UCSD-AML1 (cell line): ENCODE results near the gene PHF2.

Source experiments
- DNase-seq: peaks from one replicate; lab custom pipeline; 2025; ENCODE audit not compliant: unreplicated experiment; lab: John Stamatoyannopoulos, UW

PHF2 gene

DNA sequence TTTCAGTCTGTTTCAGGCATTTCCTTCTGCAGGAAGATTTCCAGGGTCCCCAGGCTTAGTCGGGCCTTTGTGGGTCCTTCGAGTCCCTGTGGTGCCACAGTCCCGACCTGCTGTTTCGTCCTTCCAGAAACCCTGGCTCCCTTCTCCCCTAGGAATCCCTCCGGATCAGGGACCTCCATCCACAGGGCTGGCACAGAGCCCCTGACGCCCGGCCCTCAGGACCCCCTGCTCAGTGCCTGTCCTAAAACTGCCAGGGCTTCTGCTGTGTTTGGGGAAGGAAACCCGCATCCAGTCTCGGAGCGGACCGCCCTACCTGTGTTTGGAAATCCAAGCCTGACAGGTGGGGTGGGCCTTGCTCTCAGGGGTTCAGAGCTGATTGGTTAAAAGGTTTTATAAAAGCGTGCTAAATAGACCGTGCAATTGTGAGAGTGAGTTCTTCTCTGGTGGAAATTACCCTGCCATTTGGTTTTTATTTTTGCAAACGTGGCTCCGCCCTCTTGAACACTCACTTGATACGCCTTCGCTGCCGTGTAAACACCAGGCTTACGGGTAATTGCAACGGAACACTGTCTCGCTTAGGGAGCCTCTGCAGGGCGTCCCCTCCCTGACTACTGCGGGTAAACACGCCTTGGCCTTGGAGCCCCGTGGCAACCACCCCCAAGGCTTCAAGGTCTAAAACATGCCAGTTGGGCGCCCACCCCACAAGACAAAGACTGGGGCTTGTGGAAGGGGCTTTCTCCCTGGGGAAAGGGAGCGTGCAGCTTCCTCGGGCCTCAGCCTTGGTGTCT lies 121.2 kb downstream of the PHF2 start:
- no peak for DNase-seq

GRCh38 chr9:93698140-93698908 lies 121.9 kb downstream of the PHF2 start:
- DNase-seq: no peak

DNA sequence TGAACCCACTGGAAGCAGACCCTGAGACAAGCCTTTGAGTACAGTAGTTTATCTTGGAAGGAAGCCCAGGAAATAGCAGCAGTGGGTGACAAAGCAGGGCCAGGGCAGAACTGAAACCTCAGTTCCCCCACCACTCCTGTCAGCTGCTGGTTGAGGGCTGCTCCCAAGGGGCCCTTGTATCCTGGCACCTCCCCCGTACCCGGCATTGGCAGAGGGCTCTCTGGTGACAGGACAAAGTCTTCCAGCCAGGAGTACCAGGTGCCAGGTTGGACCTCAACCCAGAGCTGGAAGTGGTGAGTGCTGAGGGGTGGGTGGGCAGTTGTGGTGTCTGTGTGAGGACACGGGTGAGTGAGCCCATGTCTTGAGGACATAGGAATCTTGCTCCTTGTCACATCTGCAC lies 123.3 kb downstream of the PHF2 start:
- DNase-seq: no peak

DNA sequence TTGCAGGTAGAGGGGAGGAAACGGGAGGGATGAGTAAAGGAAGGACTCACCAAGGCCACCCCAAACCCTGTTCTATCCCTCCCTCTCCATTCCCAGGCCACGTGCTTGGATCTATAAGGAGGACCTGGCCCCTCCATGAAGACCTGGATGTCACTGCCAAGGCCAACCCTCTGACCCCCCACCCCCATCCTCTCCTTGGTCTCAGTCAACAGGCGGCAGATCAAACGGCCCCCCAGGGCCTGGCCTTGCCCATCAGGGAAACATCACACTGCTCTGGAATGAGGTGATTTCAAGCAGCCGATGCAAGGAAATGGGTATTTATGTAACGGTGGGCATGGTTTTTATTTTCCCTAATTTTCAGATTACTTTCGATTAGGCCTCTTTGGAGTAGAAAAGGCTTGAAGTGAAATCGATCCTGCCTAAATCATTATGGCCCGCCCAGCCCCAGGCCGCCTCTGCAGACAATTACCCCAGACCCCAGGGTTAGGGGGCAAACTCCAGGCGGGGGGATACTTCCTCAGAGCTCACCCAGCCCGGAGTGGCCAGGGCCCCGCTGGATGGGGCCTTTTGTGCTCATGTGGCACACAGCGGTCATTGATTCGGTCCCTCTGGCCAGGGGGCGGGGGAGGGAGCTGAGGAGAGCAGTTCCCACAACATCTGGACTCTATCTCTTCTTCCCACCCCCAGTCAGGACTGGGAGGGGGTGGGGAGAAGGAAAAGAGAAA lies 125.3 kb downstream of the PHF2 start:
- no peak for DNase-seq

GRCh38 chr9:93702261-93702660 lies 125.9 kb downstream of the PHF2 start:
- no peak for DNase-seq

GRCh38 chr9:93708289-93708986 lies 132.1 kb downstream of the PHF2 start:
- no peak for DNase-seq

GRCh38 chr9:93708987-93709302 lies 132.6 kb downstream of the PHF2 start:
- DNase-seq: no peak

DNA sequence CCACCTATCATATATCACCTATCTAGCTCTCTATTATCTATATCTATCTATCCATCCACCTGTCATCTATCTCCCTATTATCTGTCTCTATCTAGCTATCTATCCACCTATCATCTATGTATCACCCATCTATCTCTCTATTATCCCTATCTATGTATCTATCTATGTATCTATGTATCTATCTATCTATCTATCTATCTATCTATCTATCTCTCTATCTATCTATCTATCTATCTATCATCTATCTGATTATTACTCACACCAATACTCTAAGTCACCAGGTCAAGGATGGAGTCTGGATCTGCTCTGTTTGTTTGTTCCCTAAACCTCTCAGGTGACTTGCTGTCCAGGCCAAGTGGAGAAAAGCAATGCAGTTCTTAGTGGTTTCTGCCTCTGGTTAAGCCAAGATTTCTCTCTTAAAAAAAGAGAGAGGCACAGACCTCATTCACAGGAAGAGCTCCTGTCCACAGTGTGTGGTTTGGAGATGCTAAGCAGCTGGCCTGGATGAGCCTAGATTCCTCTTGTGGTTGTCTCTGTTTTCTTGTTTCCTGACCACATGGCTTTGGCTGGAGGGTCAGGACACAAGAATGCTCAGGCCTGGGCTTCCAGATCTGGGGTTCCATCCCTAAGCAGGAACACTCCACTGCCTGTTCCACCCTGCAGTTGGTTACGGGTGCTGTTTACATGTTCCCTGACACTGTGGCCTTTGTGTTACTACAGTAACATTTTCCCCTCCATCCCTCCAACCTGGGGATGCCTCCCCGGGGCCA lies 133.4 kb downstream of the PHF2 start:
- DNase-seq: no peak

GRCh38 chr9:93710370-93710723 lies 134.0 kb downstream of the PHF2 start:
- DNase-seq: no peak

DNA sequence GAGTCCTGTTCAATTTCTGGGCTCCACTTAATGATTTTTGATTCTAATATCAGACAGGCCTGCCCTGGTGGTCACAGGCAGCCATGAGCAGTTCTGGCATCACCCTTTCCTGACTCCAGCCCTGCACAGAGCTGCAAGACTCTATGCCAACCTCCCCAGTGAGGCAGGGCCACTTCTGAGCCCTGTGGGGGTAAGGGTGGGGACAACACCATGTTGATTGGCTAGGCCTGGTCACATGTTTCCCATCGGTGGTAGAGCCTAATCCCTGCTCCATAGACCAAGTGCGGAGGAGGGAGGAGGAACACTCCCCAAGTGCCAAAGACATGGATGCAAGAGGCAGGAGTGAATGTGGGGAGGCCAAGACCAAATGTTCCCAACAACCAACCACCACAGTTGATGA lies 134.6 kb downstream of the PHF2 start:
- no peak for DNase-seq

GRCh38 chr9:93712896-93713295 lies 136.5 kb downstream of the PHF2 start:
- DNase-seq: no peak

- no peak for DNase-seq
Measured at GRCh38 chr9:93713716-93714115, 137.3 kb downstream of the PHF2 start.

DNA sequence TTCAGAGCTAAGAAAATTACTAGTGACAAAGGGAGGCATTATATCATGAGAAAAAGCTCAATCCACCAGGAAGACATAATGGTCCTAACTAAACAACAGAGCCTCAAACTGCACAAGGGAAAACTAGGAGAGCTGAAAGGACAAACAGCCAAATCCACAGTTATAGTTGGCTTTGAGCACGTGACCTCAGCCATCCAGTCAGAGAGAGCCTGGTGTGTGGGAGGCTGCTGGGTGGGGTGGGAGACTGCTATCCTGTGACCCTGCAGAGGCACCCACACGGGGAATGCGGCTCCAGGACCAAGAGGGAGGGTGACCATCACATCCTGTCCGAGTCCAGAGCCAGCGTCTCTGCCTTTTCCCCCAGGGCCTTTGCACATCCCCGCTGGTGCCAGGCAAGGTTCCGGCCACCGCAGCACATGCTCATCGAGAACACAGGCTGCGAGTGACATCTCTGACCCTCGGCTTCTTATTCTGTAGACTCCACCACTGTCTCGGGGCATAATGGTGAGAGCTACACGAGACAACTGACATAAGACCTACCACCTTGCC lies 145.1 kb downstream of the PHF2 start:
- no peak for DNase-seq

DNA sequence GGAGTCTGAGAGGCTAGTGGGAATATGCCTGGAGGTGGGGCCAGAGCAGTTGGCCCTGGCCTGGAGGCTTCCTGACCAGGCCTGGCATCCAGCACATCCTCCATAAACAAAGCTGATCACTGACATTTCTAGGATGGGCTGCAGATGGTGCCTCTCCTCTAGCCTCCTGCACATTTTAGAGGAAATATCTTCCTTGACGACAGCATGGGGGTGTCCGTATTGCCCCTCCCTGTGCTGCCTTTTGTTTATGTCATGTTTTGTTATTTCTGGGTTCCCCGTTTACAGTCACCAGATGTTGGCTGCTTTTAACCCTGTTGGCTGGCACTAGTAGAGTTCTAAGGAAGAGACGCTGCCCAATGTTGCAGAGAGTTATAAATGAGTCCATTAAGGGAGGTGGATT lies 148.5 kb downstream of the PHF2 start:
- DNase-seq: no peak

DNA sequence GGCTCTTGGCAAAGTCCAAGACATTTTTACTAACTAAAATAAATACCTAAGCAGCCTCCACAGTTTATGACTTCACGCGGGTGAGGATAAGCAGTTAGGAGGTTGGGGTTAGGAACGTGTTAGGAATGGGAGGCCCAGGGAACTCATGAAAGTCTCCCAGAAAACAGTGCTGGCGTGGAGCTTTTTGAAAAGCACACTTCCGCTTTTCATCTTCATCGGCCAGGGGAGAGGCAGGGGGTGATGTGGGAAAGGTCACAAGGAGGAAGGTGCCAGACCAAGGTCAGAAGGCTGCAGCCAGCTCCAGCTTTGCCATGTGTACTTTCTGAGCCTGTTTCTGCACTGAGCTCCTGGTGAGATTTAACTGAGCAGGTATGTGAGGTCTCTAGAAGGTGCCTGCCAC lies 149.0 kb downstream of the PHF2 start:
- DNase-seq: no peak

GRCh38 chr9:93726147-93726546 lies 149.8 kb downstream of the PHF2 start:
- no peak for DNase-seq
